ENCODE data around the gene MORN1.

The MORN1 gene

DNA sequence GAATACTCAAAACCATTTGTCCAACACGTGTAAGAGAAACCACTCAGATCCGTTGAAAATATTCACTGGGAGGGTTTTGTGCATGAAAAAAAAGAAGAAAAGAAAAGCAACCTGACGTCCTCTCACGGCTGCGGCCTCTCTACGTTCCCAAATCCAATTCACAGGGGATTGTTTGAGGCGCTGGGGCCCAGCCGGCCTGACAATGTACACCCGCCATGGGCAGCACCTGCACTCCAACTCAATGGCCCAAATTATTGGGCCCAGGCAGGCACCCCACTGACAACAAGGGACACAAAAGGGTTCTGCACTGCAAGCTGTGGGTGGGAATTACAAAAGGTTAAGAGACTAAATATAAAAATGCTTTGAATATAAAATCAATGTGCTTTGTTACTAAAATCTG, 41.5 kb downstream of the MORN1 start:
- DNase-seq, result no peak

DNA sequence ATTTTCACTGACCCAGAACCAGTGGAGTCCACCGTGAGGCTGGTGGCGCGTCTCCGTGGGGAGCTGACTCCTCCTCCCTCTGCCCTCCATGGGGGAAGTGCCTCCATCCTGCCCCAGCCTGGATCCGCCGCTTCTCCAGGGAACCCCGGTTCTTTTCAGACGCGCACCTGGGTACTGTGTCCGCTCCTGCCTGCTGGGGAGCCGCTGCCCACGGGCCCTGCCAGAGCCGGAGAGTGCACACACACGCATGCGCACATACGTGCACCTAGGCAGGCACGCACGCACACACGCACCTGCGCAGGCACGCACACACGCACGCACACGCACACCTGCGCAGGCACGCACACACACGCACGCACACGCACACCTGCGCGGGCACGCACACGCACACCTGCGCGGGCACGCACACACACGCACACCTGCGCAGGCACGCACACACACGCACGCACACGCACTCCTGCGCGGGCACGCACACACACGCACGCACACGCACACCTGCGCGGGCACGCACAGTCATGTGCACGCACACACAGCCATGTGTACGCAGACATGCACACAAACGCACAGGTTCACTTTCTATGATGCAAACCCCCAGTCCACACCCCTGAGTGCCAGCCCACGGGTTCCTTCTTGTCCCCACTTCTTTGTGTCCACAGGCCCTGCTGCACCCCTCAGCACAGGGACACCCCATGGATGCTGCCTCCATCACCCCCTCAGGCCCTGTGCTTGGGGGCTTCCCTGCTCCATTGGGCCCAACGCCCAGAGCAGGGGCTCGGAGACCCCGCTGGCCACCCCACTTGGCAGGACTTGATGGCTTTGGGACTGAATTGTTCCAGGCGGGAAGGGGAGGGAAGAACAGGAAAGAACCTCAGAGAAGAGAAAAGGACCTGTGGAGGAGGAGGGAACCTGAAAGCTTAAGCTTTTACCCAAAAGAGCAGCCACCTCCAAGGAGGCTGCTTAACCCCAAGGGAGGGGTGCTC, 42.7 kb downstream of the MORN1 start:
- no peak for DNase-seq

DNA sequence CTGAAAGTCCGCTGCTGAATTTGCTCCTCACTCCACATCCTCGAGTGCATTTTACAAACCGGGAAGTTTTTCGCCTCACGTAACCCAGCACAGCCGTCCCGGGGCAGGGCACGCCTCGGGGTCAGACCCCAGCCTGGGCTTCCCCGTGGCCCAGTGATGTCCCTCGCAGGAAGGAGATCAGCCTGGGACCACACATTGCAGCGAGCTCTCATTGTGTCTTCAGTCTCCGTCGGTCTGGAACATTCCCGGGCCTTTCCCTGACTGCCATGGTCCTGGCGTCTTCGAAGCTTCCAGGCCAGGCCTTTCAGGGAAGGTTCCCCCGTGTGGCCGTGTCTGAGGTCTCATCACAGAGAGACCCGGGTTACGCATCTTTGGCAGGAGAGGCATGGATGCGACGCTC, 43.5 kb downstream of the MORN1 start:
- no peak for DNase-seq

DNA sequence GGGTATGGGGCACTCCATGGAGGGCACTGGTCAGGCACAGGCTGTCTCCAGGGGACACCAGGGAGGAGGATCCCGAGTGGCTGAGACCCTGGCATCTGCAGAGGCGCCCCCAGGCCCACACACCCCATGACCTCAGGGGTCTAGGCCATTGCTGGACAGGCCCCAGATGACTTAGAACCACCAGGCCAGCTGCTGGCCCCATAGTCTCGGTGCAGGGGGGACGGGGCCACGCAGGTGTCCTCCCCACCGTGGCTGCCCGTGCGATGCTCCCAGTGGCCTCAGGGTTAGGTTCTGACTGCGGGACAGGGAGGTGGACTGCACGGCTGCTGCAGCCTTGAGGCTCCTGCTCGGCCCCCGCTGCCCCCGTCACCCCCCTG, 44.0 kb downstream of the MORN1 start:
- DNase-seq, result no peak

DNA sequence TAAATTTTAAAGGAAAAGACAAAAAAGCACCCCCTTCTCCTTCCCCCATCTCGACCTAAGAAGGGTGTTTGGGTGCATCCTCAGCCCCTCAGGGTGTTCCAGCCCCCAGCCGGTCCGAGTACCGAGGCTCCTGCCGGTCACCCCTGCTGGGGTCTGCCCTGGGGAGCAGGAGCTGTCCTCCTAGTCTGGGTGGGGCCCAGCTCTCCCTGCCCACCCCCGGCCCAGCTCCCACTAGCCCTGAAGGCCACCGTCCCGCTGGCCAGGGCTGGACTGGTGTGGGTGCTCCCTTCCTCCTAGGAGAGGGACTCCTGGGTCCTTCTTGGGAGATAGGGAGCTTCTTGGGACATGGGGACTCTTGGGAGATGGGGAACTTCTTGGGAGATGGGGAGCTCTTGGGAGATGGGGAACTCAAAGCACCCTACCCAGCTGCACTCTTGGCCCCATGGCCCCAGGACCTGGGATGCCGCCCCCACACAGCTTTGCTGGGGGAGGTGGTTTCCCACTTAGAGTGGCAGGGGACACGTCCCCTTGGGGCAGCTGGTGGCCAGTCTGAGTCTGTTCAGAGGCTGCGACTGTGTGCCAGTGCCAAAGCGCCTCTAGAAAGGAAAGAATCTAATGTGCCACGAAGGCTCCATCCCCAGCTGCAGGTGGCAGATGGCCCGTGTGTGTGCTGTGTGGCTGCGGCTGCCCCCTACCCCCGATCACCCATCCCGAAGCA, 44.5 kb downstream of the MORN1 start:
- no peak for DNase-seq

DNA sequence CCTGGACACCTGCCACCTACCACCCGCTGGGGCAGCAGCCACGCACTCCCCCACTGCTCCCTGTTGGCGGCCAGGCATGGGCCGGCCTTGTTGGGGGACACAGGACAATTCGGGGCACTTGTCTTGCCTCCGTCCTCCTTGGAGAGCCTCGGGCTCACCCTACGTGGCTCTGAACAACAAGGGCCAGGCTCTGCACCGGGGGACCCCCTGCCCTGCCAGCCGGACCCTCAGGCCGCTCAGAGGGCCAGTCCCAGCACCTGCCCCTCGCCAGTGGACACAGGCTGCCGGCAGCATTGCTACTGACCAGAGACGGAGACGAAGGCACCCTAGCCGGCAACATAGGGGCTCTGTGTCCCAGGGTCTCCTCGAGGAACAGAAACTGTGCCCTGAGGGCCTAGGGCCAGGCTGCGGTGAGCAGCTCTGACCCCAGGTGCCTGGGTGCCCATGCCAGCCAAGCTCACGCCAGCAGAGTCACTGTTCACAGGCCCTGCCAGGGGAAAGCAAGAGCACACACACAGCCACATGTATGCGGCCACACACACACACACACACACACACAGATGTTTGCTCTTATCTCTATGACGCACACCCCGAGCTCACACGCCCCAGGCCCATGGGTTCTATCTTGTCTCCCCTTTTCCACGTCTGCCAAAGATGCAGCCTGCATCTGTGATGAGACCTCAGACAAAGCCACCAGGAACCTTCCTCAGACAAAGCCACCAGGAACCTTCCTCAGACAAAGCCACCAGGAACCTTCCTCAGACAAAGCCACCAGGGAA, 45.9 kb downstream of the MORN1 start:
- DNase-seq, result no peak

DNA sequence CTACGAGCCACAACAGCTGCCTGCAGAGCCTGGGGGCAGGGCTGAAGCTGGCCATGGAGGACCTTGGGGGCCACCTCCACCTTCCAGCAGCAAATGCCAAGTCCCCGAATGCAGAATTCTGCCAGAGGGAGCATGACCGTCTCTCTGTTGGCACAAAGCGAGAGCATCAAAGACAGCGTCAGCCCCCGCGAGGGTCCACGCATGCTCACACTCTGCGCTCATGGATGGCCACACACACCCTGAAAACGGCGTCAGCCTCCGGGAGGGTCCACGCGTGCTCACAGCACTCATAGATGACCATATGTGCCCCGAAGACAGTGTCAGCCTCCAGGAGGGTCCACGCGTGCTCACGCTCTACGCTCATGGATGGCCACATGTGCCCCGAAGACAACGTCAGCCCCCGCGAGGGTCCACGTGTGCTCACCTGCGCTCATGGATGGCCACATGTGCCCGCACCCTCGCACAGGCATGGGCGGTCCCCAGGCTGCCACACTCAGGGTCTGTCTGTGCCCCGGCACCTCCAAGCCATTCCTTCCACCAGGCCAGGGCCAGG, 46.5 kb downstream of the MORN1 start:
- no peak for DNase-seq

DNA sequence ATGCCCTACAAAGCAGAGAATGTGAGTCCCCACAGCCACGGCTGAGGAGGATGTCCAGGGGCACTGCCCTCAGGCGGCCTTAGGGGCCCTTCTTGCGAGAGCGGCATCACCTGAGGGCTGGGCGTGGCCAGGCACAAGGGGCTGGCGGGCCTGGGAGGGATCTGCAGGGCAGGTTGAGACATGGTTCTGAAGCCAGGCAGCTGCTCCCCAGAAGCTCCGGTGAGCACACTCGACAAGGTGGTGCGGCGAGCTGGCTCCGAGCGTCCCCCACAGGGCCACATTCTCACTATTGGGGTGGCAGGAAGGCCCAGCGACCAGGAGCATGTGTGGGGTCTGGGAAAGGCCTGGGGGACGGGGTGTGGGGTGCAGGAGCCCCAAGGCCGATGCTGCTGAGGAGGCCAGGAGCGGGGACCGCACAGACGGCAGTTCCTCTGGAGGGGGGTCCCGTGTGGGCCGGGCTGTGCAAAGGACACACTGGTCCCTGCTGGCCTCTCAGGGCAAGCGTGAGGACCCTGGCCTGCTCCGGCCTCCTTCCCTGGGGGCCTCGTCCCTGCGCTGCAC, 47.2 kb downstream of the MORN1 start:
- no peak for DNase-seq

DNA sequence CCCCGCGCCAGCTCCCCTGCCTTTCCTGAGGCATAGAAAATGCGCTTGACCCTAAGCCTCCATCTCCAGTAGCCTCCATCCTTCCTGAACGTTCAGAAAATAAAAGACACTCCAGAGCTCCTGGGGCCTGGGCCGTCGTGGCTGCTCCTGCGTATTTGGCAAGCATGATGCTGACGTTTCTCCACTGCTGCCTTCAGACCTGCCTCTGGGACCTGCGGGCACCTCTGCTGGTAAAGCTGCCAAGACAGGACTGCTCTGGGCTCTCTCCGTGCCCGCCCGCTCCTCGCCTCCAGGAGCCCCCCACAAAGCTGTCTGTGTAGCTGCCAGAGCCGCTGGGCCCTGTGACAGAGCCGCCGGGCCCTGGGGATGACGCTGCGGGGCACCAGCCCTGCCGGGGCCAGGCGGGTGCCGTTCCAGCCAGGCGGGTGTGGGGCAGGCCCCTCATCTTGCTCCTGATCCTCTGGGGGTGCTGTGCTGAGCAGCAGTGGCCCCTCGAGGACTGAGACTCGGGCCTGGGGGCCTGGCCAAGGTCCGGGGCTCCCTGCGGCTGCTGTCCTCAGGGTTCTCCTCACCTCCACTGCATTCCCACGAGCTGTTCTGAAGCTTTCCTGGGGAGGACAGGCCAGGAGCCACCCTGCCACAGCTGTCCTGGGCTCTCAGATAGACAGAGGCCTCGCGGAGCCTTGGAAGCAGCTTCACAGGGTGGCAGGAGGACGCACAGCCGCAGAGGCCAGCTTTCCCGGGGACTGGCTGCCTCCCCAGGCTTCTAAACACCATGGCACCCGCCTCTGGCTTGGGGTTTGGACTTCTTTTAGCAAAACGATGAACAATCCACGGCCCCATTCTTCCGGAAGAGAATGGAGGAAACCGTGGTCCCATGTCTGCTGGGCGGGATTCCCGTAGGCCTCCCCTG, 48.1 kb downstream of the MORN1 start:
- no peak for DNase-seq

DNA sequence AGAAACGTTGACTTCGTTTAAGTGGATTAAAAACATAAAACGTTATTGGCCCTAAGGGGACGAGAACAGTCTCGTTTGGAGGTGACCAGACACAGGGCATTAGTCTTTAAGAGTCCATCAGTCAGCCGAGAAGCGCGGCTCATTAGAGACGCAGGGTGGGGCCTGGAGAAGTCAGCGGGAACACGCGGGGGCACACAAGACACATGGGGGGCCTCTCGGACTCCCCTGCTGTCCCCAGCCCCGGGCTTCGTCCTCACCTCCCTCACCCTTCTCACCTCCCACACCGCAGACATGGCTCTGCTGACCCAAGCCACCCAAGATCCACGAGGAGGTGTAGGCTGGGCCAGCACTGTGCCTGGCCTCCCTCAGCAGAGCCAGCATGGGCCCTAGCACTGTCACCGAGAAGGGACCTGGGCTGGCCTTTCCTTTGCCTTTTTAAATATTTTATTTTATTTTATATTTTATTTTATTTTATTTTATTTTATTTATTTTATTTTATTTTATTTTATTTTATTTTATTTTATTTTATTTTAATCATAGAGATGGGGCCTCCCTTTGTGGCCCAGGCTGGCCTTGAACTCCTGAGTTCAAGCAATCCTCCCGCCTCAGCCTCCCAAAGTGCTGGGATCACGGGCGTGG, 48.9 kb downstream of the MORN1 start:
- no peak for DNase-seq

DNA sequence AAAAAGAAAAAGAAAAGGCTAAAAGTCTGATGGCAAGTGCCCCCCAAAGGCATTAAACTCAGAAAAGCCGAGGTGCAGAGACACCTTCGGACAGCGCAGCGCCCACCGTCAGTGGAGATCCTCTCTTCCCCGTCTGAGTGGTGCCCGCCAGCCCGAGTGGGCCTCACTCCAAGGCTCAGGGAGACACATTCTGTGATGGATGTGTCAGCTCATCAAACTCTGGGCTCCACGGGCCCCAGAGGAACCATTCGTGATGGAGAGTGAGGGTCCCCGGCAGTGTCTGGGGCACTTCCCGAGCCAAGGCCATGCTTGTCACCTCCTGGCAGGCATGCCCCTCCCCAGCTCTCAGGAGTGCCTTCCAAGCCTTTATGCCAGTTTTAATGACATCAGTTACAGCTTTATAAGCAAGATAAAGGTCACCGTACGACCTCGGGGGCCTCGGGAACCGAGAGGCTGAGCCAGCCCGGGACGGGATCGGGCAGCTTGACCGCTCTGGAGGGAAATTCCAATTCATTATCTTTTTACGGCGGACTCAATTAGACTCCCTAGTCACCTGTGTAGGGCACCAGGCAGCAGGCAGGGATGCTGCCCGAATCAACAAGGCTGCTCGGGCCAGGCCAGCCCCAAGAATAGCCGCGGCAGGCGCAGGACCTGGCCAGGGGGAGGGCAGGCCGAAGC, 49.5 kb downstream of the MORN1 start:
- no peak for DNase-seq

DNA sequence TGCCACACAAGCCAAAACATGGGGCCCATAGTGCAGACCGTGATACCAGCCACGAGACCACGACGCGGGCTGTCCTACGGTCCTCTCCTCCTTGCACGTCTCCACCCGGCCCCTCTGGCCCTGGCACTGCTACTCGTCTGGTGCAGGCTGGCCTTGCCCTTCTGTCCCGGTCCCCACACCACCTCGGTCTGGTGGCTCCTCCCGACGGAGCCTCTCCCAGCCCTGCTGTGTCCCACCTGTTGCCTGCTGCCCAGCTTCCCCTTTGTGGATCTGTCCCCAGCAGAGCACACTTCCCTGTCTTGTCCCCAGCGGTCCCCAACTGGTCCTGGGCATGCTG, 50.5 kb downstream of the MORN1 start:
- no peak for DNase-seq

DNA sequence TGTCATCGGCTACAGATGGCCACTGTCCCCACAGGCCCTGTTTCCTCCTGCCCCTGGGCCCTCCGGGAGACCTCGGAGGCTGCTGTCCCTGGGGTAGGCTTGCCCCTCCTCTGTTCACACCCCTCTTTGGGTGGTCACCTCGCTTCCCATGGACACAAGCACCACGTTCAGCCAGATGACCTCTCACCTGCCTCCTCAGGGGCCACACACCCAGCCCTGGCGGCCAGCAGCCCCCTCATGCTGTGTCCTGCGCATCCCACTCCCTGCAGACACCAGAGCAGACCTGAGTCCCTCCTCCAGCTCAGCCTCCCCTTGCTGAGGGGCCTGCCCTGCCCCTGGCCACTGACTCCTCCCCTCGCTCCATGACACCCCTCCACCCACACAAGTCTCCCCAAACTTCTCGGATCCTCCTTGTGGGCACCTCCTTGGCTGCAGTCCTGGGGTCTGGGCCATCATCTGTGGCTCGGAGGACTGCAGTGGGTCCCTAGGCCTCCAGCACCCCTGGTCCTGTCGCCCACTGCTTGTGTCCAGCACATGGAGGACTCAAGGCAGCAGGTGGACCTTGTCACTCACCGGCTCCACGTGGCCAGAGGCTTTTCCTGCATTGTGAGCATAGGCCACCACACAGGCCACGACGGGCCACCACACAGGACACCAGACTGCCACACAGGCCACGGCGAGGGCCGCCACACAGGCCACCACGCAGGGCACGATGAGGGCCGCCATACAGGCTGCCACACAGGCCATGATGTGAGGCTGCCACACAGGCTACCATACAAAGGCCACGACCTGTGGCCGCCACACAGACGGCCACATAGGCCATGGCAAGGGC, 51.1 kb downstream of the MORN1 start:
- no peak for DNase-seq

DNA sequence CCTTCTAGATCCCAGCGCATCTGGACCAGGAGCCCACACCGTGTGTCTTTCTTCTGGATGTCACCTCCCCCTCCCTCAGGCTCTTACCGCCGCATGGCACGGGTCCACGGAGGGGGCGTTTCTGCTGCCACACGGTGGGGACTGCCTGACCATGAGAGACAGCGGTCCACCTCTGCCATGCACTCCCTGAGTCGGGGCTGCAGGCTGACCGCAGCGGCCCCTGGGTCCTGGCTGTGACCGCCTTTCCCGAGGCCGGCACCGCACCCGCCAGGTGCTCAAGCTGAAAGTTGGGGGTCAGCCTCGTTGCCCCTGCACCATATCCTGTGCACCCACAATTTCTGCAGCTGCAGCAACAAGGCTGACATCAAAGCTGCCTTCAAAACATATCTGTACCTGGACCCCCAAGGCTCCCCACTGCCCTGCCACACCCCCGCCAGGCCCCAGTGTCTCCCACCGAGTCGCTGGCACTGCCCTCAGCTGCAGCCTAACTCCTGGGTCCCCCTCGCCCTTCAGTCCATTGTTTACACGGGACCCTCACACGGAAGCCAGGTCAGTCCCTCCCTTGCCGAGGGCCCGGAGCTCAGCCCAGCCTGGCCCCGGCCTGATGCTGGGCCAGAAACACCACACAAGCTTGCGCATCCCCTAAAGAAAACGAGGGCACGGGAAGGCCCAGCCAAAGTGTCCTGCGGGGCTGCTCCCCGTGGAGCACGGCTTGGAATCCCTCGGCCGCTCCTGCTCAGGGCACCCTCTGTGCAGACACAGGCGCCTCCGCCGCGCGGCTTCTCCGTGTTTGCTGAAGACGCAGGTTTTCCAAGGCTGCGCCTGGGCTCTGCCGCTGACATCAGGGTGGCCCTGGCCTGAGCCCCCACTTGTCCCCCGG, 51.9 kb downstream of the MORN1 start:
- no peak for DNase-seq

DNA sequence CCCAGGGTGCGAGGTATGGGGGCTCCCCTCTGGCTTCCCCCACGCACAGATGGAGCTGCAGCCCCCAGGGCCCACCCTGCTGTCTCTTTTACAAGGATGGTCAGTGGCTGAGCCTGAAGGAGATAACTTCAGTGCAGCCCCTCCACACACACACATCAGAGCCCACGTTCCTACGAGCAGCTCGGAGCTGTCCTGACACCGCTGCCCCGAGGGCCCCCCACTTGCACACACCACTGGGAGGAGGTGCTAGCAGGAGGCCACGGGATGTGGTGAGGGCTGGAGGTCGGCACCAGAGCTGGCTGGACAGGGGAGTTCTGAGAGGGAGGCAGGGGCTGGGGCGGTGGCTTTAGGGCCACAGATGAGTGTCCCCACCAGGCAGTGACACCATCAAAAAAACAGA, 53.9 kb downstream of the MORN1 start:
- DNase-seq, result no peak

DNA sequence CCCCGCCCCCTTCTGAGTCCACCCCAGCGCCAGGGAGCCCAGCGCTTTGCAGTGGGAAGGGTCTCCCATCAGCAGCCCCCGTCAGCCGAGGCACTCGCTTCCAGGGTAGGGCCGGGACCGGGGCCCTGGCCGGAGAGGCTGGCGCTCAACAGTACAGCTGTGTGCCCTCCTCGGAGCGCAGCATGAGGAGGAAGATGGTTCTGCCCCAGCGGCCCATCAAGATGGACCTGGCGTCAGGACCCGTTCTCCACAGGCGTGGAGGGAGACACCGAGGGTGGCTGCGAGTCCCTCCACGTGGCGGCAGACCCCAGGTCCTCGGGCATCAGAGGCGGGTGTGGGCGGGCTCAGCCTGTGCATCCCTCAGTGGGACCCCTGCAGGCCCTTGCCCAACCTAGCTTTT, 54.3 kb downstream of the MORN1 start:
- DNase-seq, result no peak

DNA sequence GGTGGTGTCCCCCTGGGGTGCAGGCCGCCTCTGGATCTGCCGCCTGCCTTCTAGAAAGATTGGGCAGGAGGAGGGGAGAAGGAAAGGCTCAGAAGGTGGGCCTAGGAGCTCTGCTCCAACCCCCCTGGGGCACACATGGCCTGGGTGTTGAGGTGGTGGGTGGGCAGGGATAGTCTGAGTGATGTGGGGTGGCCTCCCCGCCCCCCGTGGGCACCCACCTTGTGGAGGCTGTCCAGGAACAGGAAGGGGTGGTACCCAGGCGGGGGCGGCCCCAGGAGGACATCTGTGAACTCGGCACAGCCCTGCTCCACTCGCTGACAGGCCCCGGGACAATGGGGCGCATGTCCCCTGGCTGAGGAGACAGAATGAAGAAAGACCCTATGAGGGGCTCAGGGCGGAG, 54.9 kb downstream of the MORN1 start:
- no peak for DNase-seq

DNA sequence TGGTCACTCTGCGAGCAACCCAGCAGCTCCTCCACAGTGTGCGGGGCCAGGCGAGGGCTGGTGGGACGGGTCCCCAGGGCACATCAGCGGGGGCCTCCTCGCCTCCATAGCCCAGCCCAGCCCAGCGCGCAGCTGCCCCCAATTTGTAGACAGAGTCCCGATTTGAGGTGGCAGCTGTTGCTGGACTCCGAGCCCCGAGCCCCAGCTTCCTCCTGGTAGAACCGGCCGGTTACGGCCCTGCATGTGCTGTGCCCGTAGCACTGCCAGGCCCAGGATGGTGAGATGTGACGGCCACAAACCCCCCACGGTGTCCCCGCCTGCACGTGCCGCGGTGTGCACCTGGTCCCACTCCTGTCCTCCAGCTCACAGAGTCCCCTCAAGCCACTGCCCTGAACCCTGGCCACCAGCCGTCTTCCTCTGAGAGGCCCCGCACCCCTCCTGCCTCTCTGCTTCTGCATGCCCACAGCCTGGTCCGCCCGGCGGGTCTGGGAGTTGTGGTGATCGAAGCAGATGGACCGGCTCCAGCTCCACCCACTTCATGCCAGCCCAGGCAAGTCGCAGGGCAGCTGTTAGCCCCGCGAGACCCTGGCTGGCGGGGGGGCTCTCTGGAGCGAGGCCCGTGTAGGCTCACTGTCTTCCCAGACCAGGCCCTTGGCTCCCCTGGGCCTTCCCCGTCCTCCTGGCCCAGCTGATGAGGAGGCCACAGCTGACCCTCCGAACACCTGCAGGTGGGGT, 55.5 kb downstream of the MORN1 start:
- no peak for DNase-seq

All from activated CD8-positive, alpha-beta memory T cell treated with anti-CD3 and anti-CD28 coated beads, Interleukin-2, amount 50 U/mL, for 48 hours (primary cell).